ENCODE data around the gene ZNF124.

- no peak for TF ChIP-seq TAF1 (IDR thresholded peaks at IDR 0.05; ENCODE audit: borderline replicate concordance, insufficient read depth, low read length)
- no peak for TF ChIP-seq SIN3A (IDR thresholded peaks at IDR 0.05; ENCODE audit: borderline replicate concordance, insufficient read depth, low read length)
- TF ChIP-seq POLR2AphosphoS5 (IDR thresholded peaks at IDR 0.05; ENCODE audit: low read depth, low read length), result no peak
Observed at GRCh38 chr1:247212012-247212411, 40.2 kb upstream of the ZNF124 start.

Measured in PFSK-1 (cell line).